CD14-positive monocyte (primary cell): Measurements from ENCODE around the gene DNAH2. TPM values are rescaled to one million over a fixed set of nuclear protein-coding genes. Genes with fewer than 3 reads are reported as not detected.

Experiments
- DNase-seq, 3 donors: peaks; one replicate each; pipeline ENCODE4 v3.0.0-alpha.2; 2011 to 2022
- H2AFZ ChIP-seq: 2 replicates; pipeline ENCODE4 v1.6.0; 2012; ENCODE audit warnings: mild to moderate bottlenecking, low read depth, low read length, inconsistent platforms; ENCODE audit not compliant: insufficient read depth, poor library complexity, severe bottlenecking
- H3K27ac ChIP-seq, 2 donors: 1 replicate in 1 of 2; 2 replicates in 1 of 2; pipeline ENCODE4 v1.5.1; 2012 to 2013; ENCODE audit warnings: low read length in 2 of 2, control low read depth in 1 of 2, inconsistent platforms in 1 of 2, low read depth in 1 of 2, mild to moderate bottlenecking in 1 of 2
- H3K27me3 ChIP-seq, 2 donors: one replicate each; pipeline versions ENCODE4 v1.6.0 to v1.6.1; 2011 to 2013; ENCODE audit warnings: low read length in 2 of 2; ENCODE audit not compliant: control insufficient read depth in 2 of 2, insufficient read depth in 2 of 2
- H3K36me3 ChIP-seq, 2 donors: replicated peaks in 1 of 2; 1 replicate in 1 of 2; 2 replicates in 1 of 2; pipeline versions ENCODE4 v1.5.1 to v1.6.1; 2012 to 2013; ENCODE audit warnings: low read length in 2 of 2, control low read depth in 1 of 2, inconsistent platforms in 1 of 2, mild to moderate bottlenecking in 1 of 2; ENCODE audit not compliant: insufficient read depth in 2 of 2, control insufficient read depth in 1 of 2
- H3K4me1 ChIP-seq, 2 donors: 1 replicate in 1 of 2; 2 replicates in 1 of 2; pipeline versions ENCODE4 v1.5.1 to v1.6.1; 2012 to 2013; ENCODE audit warnings: low read length in 2 of 2, control low read depth in 1 of 2, inconsistent platforms in 1 of 2, mild to moderate bottlenecking in 1 of 2, moderate library complexity in 1 of 2; ENCODE audit not compliant: insufficient read depth in 2 of 2, control insufficient read depth in 1 of 2
- H3K4me2 ChIP-seq: replicated peaks from 2 replicates; pipeline ENCODE3; 2012; ENCODE audit warnings: low read length, moderate library complexity, mild to moderate bottlenecking; ENCODE audit not compliant: poor library complexity, severe bottlenecking; ENCODE audit errors: extremely low read depth
- H3K4me3 ChIP-seq, 3 experiments: fragments of 200-600 bp in 1 of 3; sonication (generic) in 1 of 3; replicated peaks in 1 of 3; 1 replicate in 2 of 3; 2 replicates in 1 of 3; pipeline ENCODE4 v1.5.1; 2011 to 2013; ENCODE audit warnings: low read length in 3 of 3, mild to moderate bottlenecking in 3 of 3, control low read depth in 2 of 3, low read depth in 2 of 3, inconsistent platforms in 1 of 3, moderate library complexity in 1 of 3
- H3K79me2 ChIP-seq: 2 replicates; pipeline ENCODE4 v1.6.0; 2012; ENCODE audit warnings: mild to moderate bottlenecking, control low read depth, inconsistent platforms, low read length, moderate library complexity; ENCODE audit not compliant: insufficient read depth
- H3K9ac ChIP-seq: 2 replicates; pipeline ENCODE4 v1.6.0; 2017; ENCODE audit warnings: low read length, mild to moderate bottlenecking; ENCODE audit not compliant: insufficient read depth, poor library complexity, severe bottlenecking
- H3K9me3 ChIP-seq, 2 donors: replicated peaks in 1 of 2; 1 replicate in 1 of 2; 2 replicates in 1 of 2; pipeline versions ENCODE4 v1.5.1 to v1.6.1; 2012 to 2013; ENCODE audit warnings: low read length in 2 of 2, control low read depth in 1 of 2; ENCODE audit not compliant: control insufficient read depth in 1 of 2, insufficient read depth in 1 of 2
- H4K20me1 ChIP-seq: 2 replicates; pipeline ENCODE4 v1.6.0; 2012; ENCODE audit warnings: mild to moderate bottlenecking, low read length, control low read depth, moderate library complexity; ENCODE audit not compliant: insufficient read depth
- H3K27ac Mint-ChIP-seq, 7 donors: one replicate each; pipeline ENCODE4 v1.8.0; 2020; ENCODE audit warnings: mild to moderate bottlenecking in 7 of 7, mixed read lengths in 7 of 7, moderate library complexity in 6 of 7, inconsistent platforms in 2 of 7
- H3K27me3 Mint-ChIP-seq, 3 donors: one replicate each; pipeline ENCODE4 v1.8.0; 2021 to 2022; ENCODE audit warnings: low read depth in 3 of 3, mild to moderate bottlenecking in 3 of 3, mixed read lengths in 3 of 3, moderate library complexity in 3 of 3, inconsistent platforms in 1 of 3
- H3K36me3 Mint-ChIP-seq, 2 donors: one replicate each; pipeline ENCODE4 v1.8.0; 2020; ENCODE audit warnings: mixed read lengths in 2 of 2, inconsistent platforms in 1 of 2, mild to moderate bottlenecking in 1 of 2
- H3K4me1 Mint-ChIP-seq: one replicate; pipeline ENCODE4 v1.8.0; 2020; ENCODE audit warnings: mild to moderate bottlenecking, mixed read lengths
- H3K4me3 Mint-ChIP-seq, 2 donors: one replicate each; pipeline ENCODE4 v1.8.0; 2020; ENCODE audit warnings: mild to moderate bottlenecking in 2 of 2, mixed read lengths in 2 of 2, moderate library complexity in 1 of 2
- H3K9me3 Mint-ChIP-seq, 7 donors: one replicate each; pipeline ENCODE4 v1.8.0; 2020 to 2022; ENCODE audit warnings: mixed read lengths in 7 of 7, mild to moderate bottlenecking in 6 of 7, moderate library complexity in 6 of 7, inconsistent platforms in 2 of 7
- CTCF ChIP-seq: fragments of 200-600 bp; IDR thresholded peaks from one replicate; pipeline ENCODE4 v1.8.0; 2022; ENCODE audit warnings: antibody characterized with exemption, mild to moderate bottlenecking
- WGBS: methylation state at CpG from one replicate; pipeline ENCODE4 v1.1.5; 2013; ENCODE audit warnings: missing lambda C conversion rate; ENCODE audit not compliant: insufficient coverage; 5-methylcytosine and 5-hydroxymethylcytosine counted together
- intact Hi-C, 2 donors: fragments of 100-400 bp; cut with micrococcal nuclease; formaldehyde crosslinking; loops; one replicate each; pipeline versions ENCODE4 v1.15.0 to v1.15.1; 2023
- polyA plus RNA-seq, 3 donors: library from polyadenylated mRNA; depleted of rRNA in 1 of 3; unstranded in 2 of 3; stranded (reverse) in 1 of 3; fragments of 300-500 nt in 2 of 3; fragments of >200 nt in 1 of 3; fragmentation: Illumina TruSeq in 2 of 3; gene quantifications; 1 replicate in 2 of 3; 2 replicates in 1 of 3; pipeline ENCODE4 v1.2.3, GENCODE V29; 2012 to 2021

The DNAH2 gene
- polyA plus RNA-seq, 3 donors = 0.03 to 0.15 TPM; not detected in 1

DNA sequence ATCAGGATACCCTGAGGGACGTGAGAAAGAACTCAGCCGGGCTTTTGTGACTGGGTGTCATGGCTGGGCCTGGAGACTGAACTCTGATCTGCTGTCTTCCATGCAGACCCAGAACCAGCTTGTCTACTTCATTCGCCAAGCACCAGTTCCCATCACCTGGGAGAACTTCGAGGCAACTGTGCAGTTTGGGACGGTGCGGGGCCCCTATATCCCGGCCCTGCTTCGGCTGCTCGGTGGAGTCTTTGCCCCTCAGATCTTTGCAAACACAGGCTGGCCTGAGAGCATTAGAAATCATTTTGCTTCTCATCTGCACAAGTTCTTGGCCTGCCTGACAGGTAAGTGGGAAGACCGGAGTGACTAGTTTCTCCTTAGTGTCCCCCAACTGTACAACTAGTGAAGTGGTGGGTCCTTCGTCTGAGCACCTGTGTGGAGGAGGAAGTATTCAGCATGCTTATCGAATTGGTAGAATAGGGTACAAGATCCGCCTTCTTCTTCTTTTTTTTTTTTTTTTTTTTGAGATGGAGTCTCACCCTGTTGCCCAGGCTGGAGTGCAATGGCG lies 15.5 kb downstream of the DNAH2 start:
- Histone ChIP-seq H3K27me3 (no peaks in the 10 kb centered on the region), H4K20me1 (no peaks in the 10 kb centered on the region), H3K9me3 (no peaks in the 10 kb centered on the region), H3K4me2 (no peak overlapping the region), H3K27ac (no peak overlapping the region), H2AFZ (no peak overlapping the region), H3K4me1 (peaks cover 4 to 13% of the 10 kb centered on the region in 2 donors), H3K9ac (no peak overlapping the region), H3K36me3 (no peaks in the 10 kb centered on the region), H3K79me2 (no peaks in the 10 kb centered on the region), H3K4me3 (no peak overlapping the region)
- WGBS = 96% methylated on average over 11 of the region's 14 CpGs
- Mint-ChIP-seq H3K36me3 (no peaks in the 10 kb centered on the region), H3K4me3 (no peak overlapping the region), H3K27me3 (peaks cover 0 to 10% (median 7%) of the 10 kb centered on the region in 3 donors), H3K4me1 (peaks cover 10% of the 10 kb centered on the region), H3K27ac (no peak overlapping the region), H3K9me3 (no peaks in the 10 kb centered on the region)
- intact Hi-C loops = no loop called here
- no peak for DNase-seq
- TF ChIP-seq CTCF = no peak

DNA sequence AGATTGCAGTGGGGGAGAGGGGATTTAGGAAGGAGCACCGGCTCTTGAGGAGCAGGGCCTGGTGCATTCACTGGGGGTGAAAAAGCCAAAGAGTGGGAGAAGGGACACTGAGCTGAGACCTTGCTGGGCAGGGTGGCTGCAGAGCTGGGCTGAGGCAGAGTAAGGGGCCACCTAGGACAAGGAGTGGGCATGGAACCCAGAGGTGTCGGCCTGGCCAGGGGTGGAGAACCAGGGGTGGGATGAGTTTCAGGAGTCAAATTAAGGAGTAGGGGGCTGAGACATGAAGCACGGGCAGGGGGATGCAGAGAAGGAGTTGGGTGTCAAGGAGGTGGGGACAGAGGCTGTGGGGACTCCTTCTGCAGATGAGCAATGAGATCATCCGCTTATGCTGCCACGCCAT lies 20.1 kb downstream of the DNAH2 start:
- Histone ChIP-seq H3K27ac (no peak overlapping the region), H3K79me2 (no peaks in the 10 kb centered on the region), H3K4me2 (no peak overlapping the region), H3K4me1 (no peaks in the 10 kb centered on the region), H2AFZ (no peak overlapping the region), H3K9ac (no peak overlapping the region), H3K4me3 (no peak overlapping the region), H4K20me1 (no peaks in the 10 kb centered on the region), H3K27me3 (no peaks in the 10 kb centered on the region), H3K36me3 (no peaks in the 10 kb centered on the region), H3K9me3 (no peaks in the 10 kb centered on the region)
- peaks cover 0 to 3% (median 0%) of the 10 kb centered on the region in 7 donors for H3K9me3 Mint-ChIP-seq
- no peak for DNase-seq
- no peak overlapping the region for H3K4me3 Mint-ChIP-seq
- 95% methylated on average over 5 of the region's 5 CpGs for WGBS
- H3K36me3 Mint-ChIP-seq = no peaks in the 10 kb centered on the region
- TF ChIP-seq CTCF = no peak
- peak overlapping the region in 1 of 7 donors; percentile 79 for H3K27ac Mint-ChIP-seq
- H3K27me3 Mint-ChIP-seq = peaks cover 8 to 17% (median 9%) of the 10 kb centered on the region in 3 donors
- intact Hi-C loops = loop anchor here in 1 of 2 donors (5.0 kb wide), 1 partner anchor 160 kb away; no protein-coding TSS in a partner anchor
- H3K4me1 Mint-ChIP-seq = no peaks in the 10 kb centered on the region
